Type B pancreatic cell (in vitro differentiated cells): ENCODE results near the gene EFNB3. TPM values are rescaled to one million over a fixed set of nuclear protein-coding genes. Genes with fewer than 3 reads are reported as not detected.
A peak's percentile ranks its signal among the peaks of the same experiment; 100 is the strongest.

Experiments
- DNase-seq: peaks from one replicate; pipeline ENCODE4 v3.0.0; 2021; ENCODE audit warnings: mixed read lengths; ENCODE audit not compliant: unreplicated experiment; ENCODE audit errors: extremely low spot score
- H3K27ac Mint-ChIP-seq: 2 replicates; pipeline ENCODE4 v1.8.0; 2021; ENCODE audit warnings: mild to moderate bottlenecking, mixed read lengths
- H3K27me3 Mint-ChIP-seq: 2 replicates; pipeline ENCODE4 v1.8.0; 2021; ENCODE audit warnings: mixed read lengths
- H3K36me3 Mint-ChIP-seq: 2 replicates; pipeline ENCODE4 v1.8.0; 2021; ENCODE audit warnings: mixed read lengths
- H3K4me1 Mint-ChIP-seq: one replicate; pipeline ENCODE4 v1.8.0; 2021; ENCODE audit warnings: mixed read lengths; ENCODE audit not compliant: unreplicated experiment
- H3K4me3 Mint-ChIP-seq: 2 replicates; pipeline ENCODE4 v1.8.0; 2021; ENCODE audit warnings: mild to moderate bottlenecking, mixed read lengths
- H3K9me3 Mint-ChIP-seq: 2 replicates; pipeline ENCODE4 v1.8.0; 2021; ENCODE audit warnings: mixed read lengths
- total RNA-seq: library from RNA; stranded (reverse); gene quantifications from 2 replicates; pipeline ENCODE4 v1.2.1, GENCODE V29; 2021; ENCODE audit warnings: low replicate concordance
- TF ChIP-seq, protein P1 (sequence below): fragments of 200-600 bp; sonication (generic); conservative IDR thresholded peaks from 2 replicates; pipeline ENCODE4 v1.5.0; 2021; ENCODE audit warnings: antibody characterized with exemption, mild to moderate bottlenecking

EFNB3 gene
- total RNA-seq, 1 donor from 2014 or later = 79.5 TPM

DNA sequence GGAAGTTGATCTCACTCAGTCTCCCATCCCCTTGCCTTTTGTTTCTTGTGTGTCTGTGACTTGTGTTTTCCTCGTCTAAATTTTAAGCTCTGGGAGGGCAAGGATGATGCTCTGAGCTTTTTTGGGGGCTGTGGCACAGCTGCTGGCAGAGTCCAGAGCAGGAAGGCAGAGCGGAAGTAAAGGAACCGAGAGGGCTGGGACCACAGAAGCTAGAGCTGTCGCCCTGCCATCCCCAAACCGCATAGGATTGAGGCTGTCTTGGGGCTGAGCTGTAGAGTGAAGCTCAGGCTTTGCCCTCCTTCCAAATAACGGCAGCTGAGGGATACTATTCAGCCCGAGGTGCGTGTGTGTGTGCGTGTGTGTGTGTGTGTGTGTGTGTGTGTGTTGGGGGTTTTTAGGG is 8.8 kb downstream of the EFNB3 start:
- no peak for DNase-seq
- TF ChIP-seq, protein P1, sequence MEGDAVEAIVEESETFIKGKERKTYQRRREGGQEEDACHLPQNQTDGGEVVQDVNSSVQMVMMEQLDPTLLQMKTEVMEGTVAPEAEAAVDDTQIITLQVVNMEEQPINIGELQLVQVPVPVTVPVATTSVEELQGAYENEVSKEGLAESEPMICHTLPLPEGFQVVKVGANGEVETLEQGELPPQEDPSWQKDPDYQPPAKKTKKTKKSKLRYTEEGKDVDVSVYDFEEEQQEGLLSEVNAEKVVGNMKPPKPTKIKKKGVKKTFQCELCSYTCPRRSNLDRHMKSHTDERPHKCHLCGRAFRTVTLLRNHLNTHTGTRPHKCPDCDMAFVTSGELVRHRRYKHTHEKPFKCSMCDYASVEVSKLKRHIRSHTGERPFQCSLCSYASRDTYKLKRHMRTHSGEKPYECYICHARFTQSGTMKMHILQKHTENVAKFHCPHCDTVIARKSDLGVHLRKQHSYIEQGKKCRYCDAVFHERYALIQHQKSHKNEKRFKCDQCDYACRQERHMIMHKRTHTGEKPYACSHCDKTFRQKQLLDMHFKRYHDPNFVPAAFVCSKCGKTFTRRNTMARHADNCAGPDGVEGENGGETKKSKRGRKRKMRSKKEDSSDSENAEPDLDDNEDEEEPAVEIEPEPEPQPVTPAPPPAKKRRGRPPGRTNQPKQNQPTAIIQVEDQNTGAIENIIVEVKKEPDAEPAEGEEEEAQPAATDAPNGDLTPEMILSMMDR = no peak
- Mint-ChIP-seq H3K4me1 (peaks cover 51% of the 10 kb centered on the region), H3K27ac (peak overlapping the region; percentile 27), H3K27me3 (peaks cover 40% of the 10 kb centered on the region), H3K4me3 (peak overlapping the region; percentile 37), H3K9me3 (no peaks in the 10 kb centered on the region), H3K36me3 (peaks cover 4% of the 10 kb centered on the region)

DNA sequence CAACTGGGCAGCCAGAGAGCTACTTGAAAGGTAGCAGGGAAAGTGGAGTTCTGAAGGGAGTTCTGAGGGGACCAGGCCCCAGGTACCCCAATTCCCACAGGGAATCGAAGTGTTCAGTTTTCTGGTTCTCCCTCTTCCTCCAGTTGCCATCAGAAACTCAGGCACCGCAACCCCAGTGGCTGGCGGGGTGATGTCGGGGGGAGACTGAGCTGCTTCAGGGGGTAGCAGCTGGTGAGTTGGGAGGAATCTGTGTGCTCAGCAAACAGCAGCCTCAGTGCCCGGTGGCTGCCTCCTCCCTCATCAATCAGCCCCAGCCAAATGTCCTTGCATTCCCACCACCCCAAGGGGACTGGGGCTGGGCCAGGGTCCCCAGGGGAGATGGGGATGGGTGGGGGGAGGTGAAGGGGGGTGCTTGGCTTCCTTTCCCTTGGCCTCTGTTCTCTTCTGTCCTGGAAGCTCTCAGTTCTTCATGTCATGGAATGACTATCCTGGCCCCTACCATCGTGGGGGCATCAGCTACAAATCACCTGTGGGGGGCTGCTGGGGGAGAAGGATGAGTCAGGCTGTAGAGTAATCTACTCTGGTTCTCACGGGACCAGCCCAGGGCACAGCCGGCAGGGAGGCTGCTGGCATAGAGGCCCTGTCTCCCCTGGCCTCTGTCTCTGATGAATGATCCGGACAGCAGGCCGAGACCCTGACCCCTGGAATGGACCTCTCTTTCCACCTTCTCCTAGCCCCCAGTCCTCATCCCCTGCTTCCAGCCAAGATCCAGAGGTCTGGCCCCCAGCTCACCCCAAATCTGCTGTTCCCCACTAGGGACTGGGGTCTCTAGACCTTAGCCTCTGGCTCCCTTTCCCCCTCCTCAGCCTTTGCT is 10.0 kb downstream of the EFNB3 start:
- H3K27me3 Mint-ChIP-seq = peaks cover 52% of the 10 kb centered on the region
- peak overlapping the region; percentile 62 for H3K27ac Mint-ChIP-seq
- no peak for DNase-seq
- peaks cover 4% of the 10 kb centered on the region for H3K36me3 Mint-ChIP-seq
- no peaks in the 10 kb centered on the region for H3K9me3 Mint-ChIP-seq
- TF ChIP-seq, protein P1 = no peak
- H3K4me1 Mint-ChIP-seq = peaks cover 52% of the 10 kb centered on the region
- peak overlapping the region; percentile 72 for H3K4me3 Mint-ChIP-seq

DNA sequence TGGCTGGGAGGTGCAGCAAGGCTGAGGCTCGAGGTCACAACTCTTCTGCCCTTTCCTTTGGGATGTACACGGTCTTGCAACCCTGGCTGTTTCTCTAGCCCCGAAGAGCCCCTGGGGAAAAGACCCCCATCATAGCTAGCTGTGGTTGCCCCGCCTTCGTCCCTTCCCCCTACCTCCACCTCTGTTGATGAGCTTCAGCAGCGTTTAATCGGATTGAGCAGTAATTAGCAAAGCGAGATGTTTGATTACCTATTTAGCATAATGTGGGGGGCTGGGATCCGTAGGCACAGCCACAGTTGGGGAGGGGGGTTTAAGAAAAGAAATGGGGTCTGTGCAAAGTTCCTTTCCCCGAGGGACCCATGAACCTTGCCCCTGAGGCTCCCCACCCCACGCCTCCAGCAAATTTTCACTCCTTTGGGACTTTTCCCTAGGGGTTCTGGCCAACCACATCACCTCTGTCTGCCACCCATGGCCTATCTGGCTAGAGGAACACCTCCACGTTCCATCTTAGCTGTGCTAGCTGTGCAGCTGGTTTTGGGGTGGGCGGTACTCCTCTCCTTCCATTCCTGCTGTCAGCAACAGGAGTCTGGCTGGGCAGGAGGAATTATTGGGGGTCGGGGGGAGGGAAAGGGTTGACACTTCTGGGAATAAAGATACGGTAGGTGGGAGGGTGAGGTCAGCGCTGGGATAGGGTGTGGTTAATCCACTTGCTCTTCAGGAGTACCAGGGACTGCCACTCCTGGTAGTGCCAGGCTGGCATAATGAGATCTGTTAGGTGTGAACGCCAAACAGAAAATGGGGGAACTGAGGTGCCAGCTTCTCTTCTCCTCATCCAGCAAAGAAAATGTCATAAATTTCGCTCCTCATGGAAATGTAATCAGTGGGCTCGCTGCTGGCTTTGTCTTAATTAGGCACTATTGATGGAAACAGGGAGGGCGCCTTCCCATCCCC is 11.2 kb downstream of the EFNB3 start:
- TF ChIP-seq, protein P1 = no peak
- peak overlapping the region; percentile 93 for H3K4me3 Mint-ChIP-seq
- peak overlapping the region; percentile 63 for H3K27ac Mint-ChIP-seq
- peaks cover 60% of the 10 kb centered on the region for H3K27me3 Mint-ChIP-seq
- H3K4me1 Mint-ChIP-seq = peaks cover 46% of the 10 kb centered on the region
- H3K9me3 Mint-ChIP-seq = no peaks in the 10 kb centered on the region
- no peaks in the 10 kb centered on the region for H3K36me3 Mint-ChIP-seq
- no peak for DNase-seq

DNA sequence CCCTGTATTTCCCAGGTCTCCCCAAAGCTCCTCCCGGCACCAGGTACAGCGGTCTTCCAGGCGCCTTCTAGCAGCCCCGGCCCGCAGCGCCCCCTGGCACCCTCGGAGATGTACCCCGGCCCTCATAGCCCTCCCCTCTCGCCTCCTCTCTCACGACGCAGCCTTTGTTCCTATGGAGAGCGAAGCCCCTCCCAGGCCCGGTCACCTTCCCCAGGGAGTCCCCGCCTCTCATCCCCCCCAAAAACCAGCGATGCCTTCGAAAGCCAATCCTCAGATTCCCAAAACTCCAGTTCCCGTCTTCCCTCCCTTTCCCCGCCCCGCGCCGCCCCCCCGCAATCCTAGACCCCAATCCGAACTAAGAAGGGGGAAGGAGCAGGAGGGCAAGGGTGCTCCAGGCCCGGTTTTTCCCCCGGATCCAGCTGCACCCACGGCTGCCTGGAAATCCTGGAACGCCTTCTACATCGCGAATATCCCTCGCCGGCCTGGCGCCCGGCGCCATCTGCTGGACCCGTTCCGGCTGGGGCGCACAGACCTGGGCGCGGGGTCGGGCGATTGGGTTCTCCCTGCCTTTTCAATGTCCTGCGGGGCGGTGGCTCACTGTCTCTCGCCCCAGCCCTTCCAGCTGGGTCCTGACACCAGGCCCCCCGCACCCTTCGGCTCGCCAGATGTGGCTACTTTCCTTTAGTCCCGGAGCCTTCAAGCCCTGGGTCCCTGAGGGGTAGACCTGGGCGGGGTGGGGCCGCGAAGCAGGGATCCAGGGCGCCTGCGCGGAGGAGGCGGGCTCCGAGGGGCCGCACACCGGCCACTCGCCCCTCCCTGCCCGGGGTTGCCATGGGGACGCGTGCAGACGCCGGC is 12.1 kb downstream of the EFNB3 start, which contains the start of gene DNAH2:
Gene DNAH2, plus strand, starts transcription at position 844 of the 855 bp plus-strand sequence. CDS start 1,991 bp downstream, outside the sequence.
- Mint-ChIP-seq H3K4me3 (peak within 1 kb of the TSS; percentile 93), H3K27ac (peak within 1 kb of the TSS; percentile 63), H3K9me3 (no peaks in the 10 kb centered on the region), H3K4me1 (peaks cover 41% of the 10 kb centered on the region), H3K36me3 (no peaks in the 10 kb centered on the region), H3K27me3 (peaks cover 58% of the 10 kb centered on the region)
- TF ChIP-seq, protein P1 = peak; percentile 58
- DNase-seq = peak; percentile 92
